PC-9 (cell line): ENCODE results near the gene NTM. TPM values are rescaled to one million over a fixed set of nuclear protein-coding genes. Genes with fewer than 3 reads are reported as not detected.

ENCODE experiments used
- BruUV-seq: library from RNA; stranded (reverse); fragments of 400-500 nt; replicated peaks from 2 replicates; lab custom pipeline; 2021; lab: Mats Ljungman, UMichigan
- CTCF ChIA-PET: fragments of 300-600 bp; sonication (Branson Sonifier 250); formaldehyde crosslinking; loops from one replicate; lab custom pipeline; 2022; ENCODE audit warnings: antibody characterized with exemption; lab: Charles Lee
- POLR2A ChIA-PET: fragments of 300-600 bp; sonication (Branson Sonifier 250); formaldehyde crosslinking; loops from one replicate; lab custom pipeline; 2022; ENCODE audit warnings: antibody characterized with exemption; ENCODE audit not compliant: unreplicated experiment; lab: Charles Lee
- DNase-seq, 2 experiments: peaks; one replicate each; pipeline versions ENCODE4 v3.0.0 to v3.0.0-alpha.2; 2015 to 2022; ENCODE audit warnings: mixed read lengths in 1 of 2
- H2AFZ ChIP-seq: fragments of 200-600 bp; sonication (generic); 2 replicates; pipeline ENCODE4 v1.8.1; 2017; ENCODE audit warnings: antibody characterized with exemption
- H3F3A ChIP-seq: fragments of 200-600 bp; sonication (generic); 2 replicates; pipeline ENCODE4 v1.8.1; 2017; ENCODE audit warnings: antibody characterized with exemption, mild to moderate bottlenecking, low read depth; ENCODE audit not compliant: insufficient read depth
- H3K27ac ChIP-seq: fragments of 200-600 bp; sonication (generic); 2 replicates; pipeline ENCODE4 v1.6.1; 2016; ENCODE audit warnings: mixed run types
- H3K27me3 ChIP-seq: fragments of 200-600 bp; sonication (generic); 2 replicates; pipeline ENCODE4 v1.6.1; 2016; ENCODE audit warnings: low read depth, mixed run types; ENCODE audit not compliant: insufficient read depth
- H3K36me3 ChIP-seq: fragments of 200-600 bp; sonication (generic); 2 replicates; pipeline ENCODE4 v1.6.1; 2016; ENCODE audit warnings: low read depth, mixed run types
- H3K4me1 ChIP-seq: fragments of 200-600 bp; sonication (generic); replicated peaks from 2 replicates; pipeline ENCODE4 v1.6.1; 2016; ENCODE audit warnings: mixed run types; ENCODE audit not compliant: insufficient read depth
- H3K4me2 ChIP-seq: fragments of 200-600 bp; sonication (generic); 2 replicates; pipeline ENCODE4 v1.6.1; 2017; ENCODE audit warnings: mixed run types
- H3K4me3 ChIP-seq: fragments of 200-600 bp; sonication (generic); 2 replicates; pipeline ENCODE4 v1.6.1; 2016; ENCODE audit warnings: mixed run types
- H3K79me2 ChIP-seq: fragments of 200-600 bp; sonication (generic); 2 replicates; pipeline ENCODE4 v1.6.1; 2017; ENCODE audit warnings: low read depth, mixed run types
- H3K9me2 ChIP-seq: fragments of 200-600 bp; sonication (generic); 2 replicates; pipeline ENCODE4 v1.8.1; 2017; ENCODE audit warnings: mild to moderate bottlenecking; ENCODE audit not compliant: insufficient read depth
- H3K9me3 ChIP-seq: fragments of 200-600 bp; sonication (generic); 2 replicates; pipeline ENCODE4 v1.8.1; 2016; ENCODE audit warnings: low read depth; ENCODE audit not compliant: insufficient read depth
- H4K20me1 ChIP-seq: fragments of 200-600 bp; sonication (generic); 2 replicates; pipeline ENCODE4 v1.8.1; 2017; ENCODE audit not compliant: insufficient read depth
- CTCF ChIP-seq: fragments of 200-600 bp; sonication (generic); conservative IDR thresholded peaks from 2 replicates; pipeline ENCODE4 v1.6.1; 2017; ENCODE audit warnings: mixed run types, antibody characterized with exemption, mild to moderate bottlenecking, moderate library complexity
- EZH2 ChIP-seq: fragments of 200-600 bp; sonication (generic); IDR thresholded peaks from 2 replicates; pipeline ENCODE4 v1.8.0; 2017; ENCODE audit warnings: antibody characterized with exemption, low read depth
- intact Hi-C: fragments of 100-400 bp; cut with micrococcal nuclease; formaldehyde crosslinking; loops from one replicate; pipeline ENCODE4 v1.10.0; 2022; ENCODE audit not compliant: unreplicated experiment
- total RNA-seq: library from RNA; stranded (reverse); gene quantifications from 2 replicates; pipeline ENCODE4 v1.2.3, GENCODE V29; 2021

NTM gene
- total RNA-seq, 1 experiment from 2014 or later: not detected

- ChIA-PET POLR2A (no interaction called here), CTCF (no interaction called here)
Measured at GRCh38 chr11:131572423-131572822, 202.0 kb downstream of the NTM start.

GRCh38 chr11:131579932-131580387 lies 209.5 kb downstream of the NTM start:
- intact Hi-C loops: no loop called here
- no peaks in the 10 kb centered on the region for H3K79me2 ChIP-seq
- POLR2A ChIA-PET: no interaction called here
- peak in 1 of 2 experiments; percentile 6 for DNase-seq
- H3K36me3 ChIP-seq: no peaks in the 10 kb centered on the region
- H3K4me2 ChIP-seq: no peak overlapping the region
- no peaks in the 10 kb centered on the region for H3K9me2 ChIP-seq
- H3K9me3 ChIP-seq: no peaks in the 10 kb centered on the region
- H3K4me3 ChIP-seq: no peak overlapping the region
- peaks cover 60% of the 10 kb centered on the region for H3K27me3 ChIP-seq
- no peaks in the 10 kb centered on the region for H3F3A ChIP-seq
- no peaks in the 10 kb centered on the region for H4K20me1 ChIP-seq
- TF ChIP-seq CTCF: peak; percentile 48; the same call in 1 of the 2 replicates
- TF ChIP-seq EZH2: no peak
- no peaks in the 10 kb centered on the region for H3K4me1 ChIP-seq
- CTCF ChIA-PET: no interaction called here
- BruUV-seq: no TSS peak
- no peak overlapping the region for H3K27ac ChIP-seq
- H2AFZ ChIP-seq: no peak overlapping the region

More at GRCh38 chr11:131572423-131572822, 202.0 kb downstream of the NTM start:
- no peak for DNase-seq
- Histone ChIP-seq H2AFZ (no peak overlapping the region), H3F3A (no peaks in the 10 kb centered on the region), H3K9me2 (no peaks in the 10 kb centered on the region), H4K20me1 (no peaks in the 10 kb centered on the region), H3K4me2 (no peak overlapping the region), H3K27me3 (peaks cover 46% of the 10 kb centered on the region), H3K79me2 (no peaks in the 10 kb centered on the region), H3K36me3 (no peaks in the 10 kb centered on the region), H3K27ac (no peak overlapping the region), H3K4me1 (no peaks in the 10 kb centered on the region), H3K9me3 (no peaks in the 10 kb centered on the region), H3K4me3 (no peak overlapping the region)
- TF ChIP-seq EZH2 (no peak), CTCF (no peak)
- intact Hi-C loops: no loop called here
- no TSS peak for BruUV-seq

GRCh38 chr11:131580476-131580875 lies 210.1 kb downstream of the NTM start:
- Histone ChIP-seq H3K27ac (no peak overlapping the region), H3K4me1 (no peaks in the 10 kb centered on the region), H3F3A (no peaks in the 10 kb centered on the region), H4K20me1 (no peaks in the 10 kb centered on the region), H3K9me3 (no peaks in the 10 kb centered on the region), H3K4me3 (no peak overlapping the region), H3K9me2 (no peaks in the 10 kb centered on the region), H3K27me3 (peaks cover 62% of the 10 kb centered on the region), H3K36me3 (no peaks in the 10 kb centered on the region), H3K4me2 (no peak overlapping the region), H3K79me2 (no peaks in the 10 kb centered on the region), H2AFZ (no peak overlapping the region)
- intact Hi-C loops: no loop called here
- TF ChIP-seq EZH2 (no peak), CTCF (no peak)
- CTCF ChIA-PET: interaction anchor here (1.2 kb wide), 1 partner anchor 94 kb away, joined by 3 read pairs; no protein-coding TSS in a partner anchor
- no TSS peak for BruUV-seq
- no peak for DNase-seq
- POLR2A ChIA-PET: no interaction called here
